WTC11 (cell line): ENCODE results near the gene ZNF689.

ENCODE experiments used
- ERG ChIP-seq: fragments of 250-450 bp; sonication (Bioruptor Pico); IDR thresholded peaks from 2 replicates; pipeline ENCODE4 v1.8.0; 2021; ENCODE audit warnings: mild to moderate bottlenecking
- ESRRA ChIP-seq: sonication (generic); formaldehyde crosslinking; IDR thresholded peaks from 2 replicates; pipeline ENCODE4 v1.8.1; 2022; ENCODE audit warnings: mild to moderate bottlenecking, missing genetic modification reagents, borderline replicate concordance
- JUN ChIP-seq: sonication (generic); formaldehyde crosslinking; IDR thresholded peaks from 2 replicates; pipeline ENCODE4 v1.8.0; 2023; ENCODE audit warnings: mild to moderate bottlenecking, missing genetic modification reagents
- NR1H2 ChIP-seq: sonication (generic); formaldehyde crosslinking; IDR thresholded peaks from 2 replicates; pipeline ENCODE4 v1.9.0; 2021; ENCODE audit warnings: mild to moderate bottlenecking, moderate library complexity, missing genetic modification reagents
- PRDM15 ChIP-seq: sonication (generic); formaldehyde crosslinking; IDR thresholded peaks from 2 replicates; pipeline ENCODE4 v1.8.0; 2022; ENCODE audit warnings: missing genetic modification reagents
- ZNF121 ChIP-seq: sonication (generic); formaldehyde crosslinking; IDR thresholded peaks from 2 replicates; pipeline ENCODE4 v1.8.0; 2023; ENCODE audit warnings: missing genetic modification reagents
- TF ChIP-seq, protein P1 (sequence below): fragments of 200-600 bp; IDR thresholded peaks from 2 replicates; pipeline ENCODE4 v1.8.0; 2022; ENCODE audit warnings: antibody characterized with exemption
- TF ChIP-seq, protein P2 (sequence below): sonication (generic); formaldehyde crosslinking; conservative IDR thresholded peaks from 2 replicates; pipeline ENCODE4 v1.8.1; 2022; ENCODE audit warnings: mild to moderate bottlenecking, missing genetic modification reagents
- TF ChIP-seq, protein P3 (sequence below): sonication (generic); formaldehyde crosslinking; IDR thresholded peaks from 2 replicates; pipeline ENCODE4 v1.8.1; 2023; ENCODE audit warnings: mild to moderate bottlenecking, missing genetic modification reagents, moderate library complexity

DNA sequence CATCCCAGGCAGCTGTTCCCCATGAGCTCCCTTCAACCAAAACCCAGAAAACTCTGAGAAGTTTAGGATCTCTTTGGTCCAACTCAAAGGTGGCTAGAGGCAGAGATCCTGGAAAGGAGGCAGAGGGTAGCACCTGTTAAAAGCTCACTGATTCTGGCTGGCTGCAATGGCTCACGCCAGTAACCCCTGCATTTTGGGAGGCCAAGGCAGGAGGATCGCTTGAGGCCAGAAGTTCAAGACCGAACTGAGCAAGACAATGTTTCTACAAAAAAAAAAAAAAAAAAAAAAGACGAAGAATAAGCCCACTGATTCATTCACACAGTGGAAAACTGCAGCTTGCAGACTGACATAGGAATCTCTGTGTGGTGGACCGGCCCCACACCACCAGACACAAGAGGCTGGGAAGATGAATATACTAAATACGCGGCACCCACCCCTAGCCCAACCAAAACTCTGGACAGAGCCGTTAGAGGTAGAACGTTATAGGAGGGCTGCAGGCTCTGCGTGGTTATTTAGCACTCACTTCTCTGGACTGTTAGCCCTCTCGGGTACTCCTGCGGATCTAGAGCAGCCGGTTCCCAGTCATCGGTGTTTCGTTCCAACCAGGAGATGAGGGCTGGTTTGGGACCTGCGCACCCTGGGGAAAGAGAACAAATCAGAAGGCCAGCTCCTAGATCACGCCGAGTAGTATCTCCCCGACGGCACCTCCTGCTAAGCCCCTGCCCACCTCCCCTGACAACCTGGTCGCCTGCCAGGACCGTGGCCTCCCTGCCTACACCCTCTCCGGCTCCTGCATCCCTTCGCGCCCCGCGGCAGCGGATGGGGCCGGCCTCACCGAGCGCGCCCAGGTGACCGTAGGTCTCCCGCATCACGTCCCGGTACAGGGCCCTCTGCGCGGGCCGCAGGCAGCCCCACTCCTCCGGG, 925 bp downstream of the ZNF689 start:
- TF ChIP-seq, protein P1, sequence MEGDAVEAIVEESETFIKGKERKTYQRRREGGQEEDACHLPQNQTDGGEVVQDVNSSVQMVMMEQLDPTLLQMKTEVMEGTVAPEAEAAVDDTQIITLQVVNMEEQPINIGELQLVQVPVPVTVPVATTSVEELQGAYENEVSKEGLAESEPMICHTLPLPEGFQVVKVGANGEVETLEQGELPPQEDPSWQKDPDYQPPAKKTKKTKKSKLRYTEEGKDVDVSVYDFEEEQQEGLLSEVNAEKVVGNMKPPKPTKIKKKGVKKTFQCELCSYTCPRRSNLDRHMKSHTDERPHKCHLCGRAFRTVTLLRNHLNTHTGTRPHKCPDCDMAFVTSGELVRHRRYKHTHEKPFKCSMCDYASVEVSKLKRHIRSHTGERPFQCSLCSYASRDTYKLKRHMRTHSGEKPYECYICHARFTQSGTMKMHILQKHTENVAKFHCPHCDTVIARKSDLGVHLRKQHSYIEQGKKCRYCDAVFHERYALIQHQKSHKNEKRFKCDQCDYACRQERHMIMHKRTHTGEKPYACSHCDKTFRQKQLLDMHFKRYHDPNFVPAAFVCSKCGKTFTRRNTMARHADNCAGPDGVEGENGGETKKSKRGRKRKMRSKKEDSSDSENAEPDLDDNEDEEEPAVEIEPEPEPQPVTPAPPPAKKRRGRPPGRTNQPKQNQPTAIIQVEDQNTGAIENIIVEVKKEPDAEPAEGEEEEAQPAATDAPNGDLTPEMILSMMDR = no peak
- no peak for TF ChIP-seq NR1H2 (CRISPR knock-in tag)
- TF ChIP-seq, protein P2, sequence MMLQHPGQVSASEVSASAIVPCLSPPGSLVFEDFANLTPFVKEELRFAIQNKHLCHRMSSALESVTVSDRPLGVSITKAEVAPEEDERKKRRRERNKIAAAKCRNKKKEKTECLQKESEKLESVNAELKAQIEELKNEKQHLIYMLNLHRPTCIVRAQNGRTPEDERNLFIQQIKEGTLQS (CRISPR knock-in tag) = no peak
- TF ChIP-seq PRDM15 (CRISPR knock-in tag) = no peak
- TF ChIP-seq, protein P3, sequence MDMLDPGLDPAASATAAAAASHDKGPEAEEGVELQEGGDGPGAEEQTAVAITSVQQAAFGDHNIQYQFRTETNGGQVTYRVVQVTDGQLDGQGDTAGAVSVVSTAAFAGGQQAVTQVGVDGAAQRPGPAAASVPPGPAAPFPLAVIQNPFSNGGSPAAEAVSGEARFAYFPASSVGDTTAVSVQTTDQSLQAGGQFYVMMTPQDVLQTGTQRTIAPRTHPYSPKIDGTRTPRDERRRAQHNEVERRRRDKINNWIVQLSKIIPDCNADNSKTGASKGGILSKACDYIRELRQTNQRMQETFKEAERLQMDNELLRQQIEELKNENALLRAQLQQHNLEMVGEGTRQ (CRISPR knock-in tag) = no peak
- no peak for TF ChIP-seq ESRRA
- no peak for TF ChIP-seq JUN (CRISPR knock-in tag)
- no peak for TF ChIP-seq ZNF121
- no peak for TF ChIP-seq ERG
